Measurements from ENCODE around the gene PPP1R7.

DNA sequence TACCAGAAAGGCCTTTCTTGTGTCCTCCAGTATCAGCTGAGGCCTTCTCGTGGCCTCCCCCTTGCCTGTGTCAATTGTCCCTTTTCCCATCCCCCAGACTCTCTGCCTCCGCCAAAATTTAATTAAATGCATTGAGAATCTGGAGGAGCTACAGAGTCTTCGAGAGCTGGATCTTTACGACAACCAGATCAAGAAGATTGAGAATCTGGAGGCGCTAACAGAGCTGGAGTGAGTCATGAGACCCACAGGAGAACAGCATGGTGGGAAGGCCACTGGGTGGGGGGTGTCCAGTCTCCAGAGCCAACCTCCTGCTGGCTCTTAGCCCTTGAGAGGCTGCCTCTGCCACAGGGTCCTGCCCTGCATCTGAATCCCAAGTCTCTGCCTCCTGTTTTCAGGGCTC, 8.8 kb downstream of the PPP1R7 start:
- TF ChIP-seq, protein P1, sequence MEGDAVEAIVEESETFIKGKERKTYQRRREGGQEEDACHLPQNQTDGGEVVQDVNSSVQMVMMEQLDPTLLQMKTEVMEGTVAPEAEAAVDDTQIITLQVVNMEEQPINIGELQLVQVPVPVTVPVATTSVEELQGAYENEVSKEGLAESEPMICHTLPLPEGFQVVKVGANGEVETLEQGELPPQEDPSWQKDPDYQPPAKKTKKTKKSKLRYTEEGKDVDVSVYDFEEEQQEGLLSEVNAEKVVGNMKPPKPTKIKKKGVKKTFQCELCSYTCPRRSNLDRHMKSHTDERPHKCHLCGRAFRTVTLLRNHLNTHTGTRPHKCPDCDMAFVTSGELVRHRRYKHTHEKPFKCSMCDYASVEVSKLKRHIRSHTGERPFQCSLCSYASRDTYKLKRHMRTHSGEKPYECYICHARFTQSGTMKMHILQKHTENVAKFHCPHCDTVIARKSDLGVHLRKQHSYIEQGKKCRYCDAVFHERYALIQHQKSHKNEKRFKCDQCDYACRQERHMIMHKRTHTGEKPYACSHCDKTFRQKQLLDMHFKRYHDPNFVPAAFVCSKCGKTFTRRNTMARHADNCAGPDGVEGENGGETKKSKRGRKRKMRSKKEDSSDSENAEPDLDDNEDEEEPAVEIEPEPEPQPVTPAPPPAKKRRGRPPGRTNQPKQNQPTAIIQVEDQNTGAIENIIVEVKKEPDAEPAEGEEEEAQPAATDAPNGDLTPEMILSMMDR (IDR thresholded peaks at IDR 0.05; ENCODE audit: low read depth, low read length): no peak
- TF ChIP-seq POLR2A (IDR thresholded peaks at IDR 0.05; ENCODE audit: extremely low read depth, insufficient read length) (no peak), MYC (IDR thresholded peaks at IDR 0.05; ENCODE audit: low read depth, low read length) (no peak)
- TF ChIP-seq, protein P2, sequence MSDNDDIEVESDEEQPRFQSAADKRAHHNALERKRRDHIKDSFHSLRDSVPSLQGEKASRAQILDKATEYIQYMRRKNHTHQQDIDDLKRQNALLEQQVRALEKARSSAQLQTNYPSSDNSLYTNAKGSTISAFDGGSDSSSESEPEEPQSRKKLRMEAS (IDR thresholded peaks at IDR 0.05; ENCODE audit: low read depth, low read length): no peak

Measured in NB4 (cell line).